SW480 (cell line): ENCODE measurements around the gene FOXP3.
A peak's percentile ranks its signal among the peaks of the same experiment; 100 is the strongest.

Experiments used
- DNase-seq: peaks from one replicate; pipeline ENCODE4 v3.0.0-alpha.2; 2016; ENCODE audit warnings: low spot score

FOXP3 gene

GRCh38 chrX:49249616-49250015 lies 14.9 kb downstream of the FOXP3 start:
- DNase-seq, result no peak

GRCh38 chrX:49249071-49249470 lies 15.4 kb downstream of the FOXP3 start:
- no peak for DNase-seq

- DNase-seq, result no peak
Measured at GRCh38 chrX:49247916-49248811, 16.3 kb downstream of the FOXP3 start.

- no peak for DNase-seq
Measured at GRCh38 chrX:49247346-49247745, 17.2 kb downstream of the FOXP3 start.

- no peak for DNase-seq
Measured at GRCh38 chrX:49246541-49246940, 18.0 kb downstream of the FOXP3 start.

GRCh38 chrX:49244207-49244606 lies 20.3 kb downstream of the FOXP3 start:
- DNase-seq, result no peak

- DNase-seq, result no peak
Measured at GRCh38 chrX:49243166-49243565, 21.3 kb downstream of the FOXP3 start.

GRCh38 chrX:49242545-49243066 lies 21.9 kb downstream of the FOXP3 start:
- no peak for DNase-seq

GRCh38 chrX:49238735-49239134 lies 25.8 kb downstream of the FOXP3 start:
- DNase-seq, result no peak

- no peak for DNase-seq
Measured at GRCh38 chrX:49237060-49237459, 27.4 kb downstream of the FOXP3 start.

- no peak for DNase-seq
Measured at GRCh38 chrX:49233887-49234555, 30.5 kb downstream of the FOXP3 start.

- no peak for DNase-seq
Measured at GRCh38 chrX:49233176-49233575, 31.3 kb downstream of the FOXP3 start, which contains the start of gene CACNA1F. Gene CACNA1F, minus strand, starts transcription at chrX:49233340. Its CDS starts 31 bp downstream, at chrX:49233309.

GRCh38 chrX:49232525-49232924 lies 32.0 kb downstream of the FOXP3 start:
- no peak for DNase-seq

- no peak for DNase-seq
Measured at GRCh38 chrX:49231333-49232000, 33.0 kb downstream of the FOXP3 start.

- DNase-seq, result peak; percentile 82
Measured at GRCh38 chrX:49230500-49231232, 33.8 kb downstream of the FOXP3 start.

GRCh38 chrX:49228185-49228584 lies 36.3 kb downstream of the FOXP3 start:
- DNase-seq, result no peak

GRCh38 chrX:49227726-49228125 lies 36.8 kb downstream of the FOXP3 start:
- no peak for DNase-seq

GRCh38 chrX:49226946-49227345 lies 37.6 kb downstream of the FOXP3 start:
- no peak for DNase-seq

GRCh38 chrX:49225858-49226257 lies 38.7 kb downstream of the FOXP3 start:
- no peak for DNase-seq

GRCh38 chrX:49221868-49222267 lies 42.6 kb downstream of the FOXP3 start:
- no peak for DNase-seq

GRCh38 chrX:49220100-49220499 lies 44.4 kb downstream of the FOXP3 start:
- DNase-seq, result no peak
